GM23338 (cell line): ENCODE data around the gene BTBD16. TPM values are rescaled to one million over a fixed set of nuclear protein-coding genes. Genes with fewer than 3 reads are reported as not detected.

Experiments used
- ATAC-seq: fragments of 200-7000 bp; cut with Tn5 transposase; 3 replicates; pipeline ENCODE4 v1.9.1; 2020
- DNase-seq: peaks from one replicate; pipeline ENCODE4 v3.0.0-alpha.2; 2015; ENCODE audit warnings: low spot score
- H2AFZ ChIP-seq: fragments of 200-600 bp; sonication (generic); 2 replicates; pipeline ENCODE4 v1.8.0; 2016; ENCODE audit warnings: antibody characterized with exemption, mild to moderate bottlenecking, moderate library complexity
- H3F3A ChIP-seq: fragments of 200-600 bp; sonication (generic); replicated peaks from 2 replicates; pipeline ENCODE4 v1.8.0; 2017; ENCODE audit warnings: antibody characterized with exemption, mixed run types, low read depth
- H3K27ac ChIP-seq: fragments of 200-600 bp; sonication (generic); 2 replicates; pipeline ENCODE4 v1.6.1; 2016; ENCODE audit warnings: low read depth
- H3K27me3 ChIP-seq: fragments of 200-600 bp; sonication (generic); 2 replicates; pipeline ENCODE4 v1.8.0; 2016; ENCODE audit warnings: mild to moderate bottlenecking, mixed run types, moderate library complexity; ENCODE audit not compliant: insufficient read depth
- H3K36me3 ChIP-seq: fragments of 200-600 bp; sonication (generic); 2 replicates; pipeline ENCODE4 v1.8.0; 2016; ENCODE audit warnings: mild to moderate bottlenecking; ENCODE audit not compliant: insufficient read depth
- H3K4me1 ChIP-seq: fragments of 200-600 bp; sonication (generic); 2 replicates; pipeline ENCODE4 v1.8.0; 2016; ENCODE audit warnings: mild to moderate bottlenecking, moderate library complexity; ENCODE audit not compliant: insufficient read depth
- H3K4me2 ChIP-seq: fragments of 200-600 bp; sonication (generic); 2 replicates; pipeline ENCODE4 v1.7.1; 2017; ENCODE audit warnings: mixed run types
- H3K4me3 ChIP-seq: fragments of 200-600 bp; sonication (generic); 2 replicates; pipeline ENCODE4 v1.6.1; 2016; ENCODE audit warnings: mixed run types
- H3K79me2 ChIP-seq: fragments of 200-600 bp; sonication (generic); replicated peaks from 2 replicates; pipeline ENCODE4 v1.8.0; 2017; ENCODE audit warnings: mild to moderate bottlenecking; ENCODE audit not compliant: insufficient read depth
- H3K9me2 ChIP-seq: fragments of 200-600 bp; sonication (generic); 2 replicates; pipeline ENCODE4 v1.8.0; 2017; ENCODE audit not compliant: insufficient read depth
- H4K20me1 ChIP-seq: fragments of 200-600 bp; sonication (generic); replicated peaks from 2 replicates; pipeline ENCODE4 v1.8.0; 2017; ENCODE audit warnings: mild to moderate bottlenecking; ENCODE audit not compliant: insufficient read depth
- H3K27ac Mint-ChIP-seq: 2 replicates; pipeline ENCODE4 v1.8.0; 2020; ENCODE audit warnings: inconsistent platforms, mild to moderate bottlenecking, moderate library complexity, mixed read lengths
- H3K27me3 Mint-ChIP-seq: 3 replicates; pipeline ENCODE4 v1.8.0; 2022; ENCODE audit warnings: low read depth, mild to moderate bottlenecking, moderate library complexity, mixed read lengths, inconsistent platforms; ENCODE audit not compliant: insufficient read depth, poor library complexity
- H3K36me3 Mint-ChIP-seq: 3 replicates; pipeline ENCODE4 v1.8.0; 2021; ENCODE audit warnings: low read depth, mild to moderate bottlenecking, inconsistent platforms, moderate library complexity, mixed read lengths
- H3K4me1 Mint-ChIP-seq: 3 replicates; pipeline ENCODE4 v1.8.0; 2020; ENCODE audit warnings: mild to moderate bottlenecking, inconsistent platforms, mixed read lengths
- H3K4me3 Mint-ChIP-seq: 3 replicates; pipeline ENCODE4 v1.8.0; 2021; ENCODE audit warnings: moderate library complexity, mild to moderate bottlenecking, inconsistent platforms, mixed read lengths
- H3K9me3 Mint-ChIP-seq: 3 replicates; pipeline ENCODE4 v1.8.0; 2020; ENCODE audit warnings: moderate library complexity, mild to moderate bottlenecking, inconsistent platforms, mixed read lengths
- CREB1 ChIP-seq: fragments of 250-450 bp; sonication (Bioruptor Pico); IDR thresholded peaks from 2 replicates; pipeline ENCODE4 v1.5.0; 2020; ENCODE audit warnings: low read depth, mild to moderate bottlenecking, moderate library complexity
- CTCF ChIP-seq, 2 experiments: fragments of 200-600 bp in 1 of 2; sonication (generic) in 1 of 2; conservative IDR thresholded peaks; 2 replicates each; pipeline versions ENCODE4 v1.5.1 to v1.6.1; 2016 to 2017; ENCODE audit warnings: antibody characterized with exemption in 2 of 2, low read depth in 2 of 2, mild to moderate bottlenecking in 2 of 2, moderate library complexity in 1 of 2
- ETS1 ChIP-seq: IDR thresholded peaks from 2 replicates; pipeline ENCODE4 v1.6.1; 2016; ENCODE audit warnings: antibody characterized with exemption
- JUNB ChIP-seq: IDR thresholded peaks from one replicate; pipeline ENCODE4 v1.6.1; 2016; ENCODE audit warnings: antibody characterized with exemption; ENCODE audit not compliant: unreplicated experiment
- POLR2AphosphoS5 ChIP-seq: IDR thresholded peaks from 2 replicates; pipeline ENCODE4 v1.6.1; 2016; ENCODE audit warnings: antibody characterized with exemption, low read depth
- REST ChIP-seq: IDR thresholded peaks from one replicate; pipeline ENCODE4 v1.6.1; 2018; ENCODE audit warnings: antibody characterized with exemption; ENCODE audit not compliant: unreplicated experiment
- STAT1 ChIP-seq: IDR thresholded peaks from one replicate; pipeline ENCODE4 v1.6.1; 2016; ENCODE audit warnings: antibody characterized with exemption; ENCODE audit not compliant: unreplicated experiment
- ZNF114 ChIP-seq: fragments of 250-450 bp; sonication (Bioruptor Pico); IDR thresholded peaks from 2 replicates; pipeline ENCODE4 v1.5.0; 2020; ENCODE audit warnings: mild to moderate bottlenecking, moderate library complexity
- ZNF331 ChIP-seq: fragments of 250-450 bp; sonication (Bioruptor Pico); IDR thresholded peaks from 2 replicates; pipeline ENCODE4 v1.5.0; 2020; ENCODE audit warnings: low read depth, mild to moderate bottlenecking, moderate library complexity
- ZNF462 ChIP-seq: fragments of 250-450 bp; sonication (Bioruptor Pico); IDR thresholded peaks from 2 replicates; pipeline ENCODE4 v1.5.0; 2020; ENCODE audit warnings: mild to moderate bottlenecking, moderate library complexity
- polyA plus RNA-seq: library from polyadenylated mRNA; unstranded; fragments of >200 nt; fragmentation: Nextera tagmentation; extraction: Ambion mirVana; gene quantifications from 2 replicates; pipeline ENCODE4 v1.2.1, GENCODE V29; 2016
- total RNA-seq: library from RNA; depleted of rRNA; stranded (reverse); fragments of >200 nt; shearing (Covaris generic); gene quantifications from 2 replicates; pipeline ENCODE4 v1.2.3, GENCODE V29; 2014

Gene BTBD16
- total and polyA plus RNA-seq, 2 experiments from 2014 or later = not detected

GRCh38 chr10:122263971-122264370 is 7.1 kb upstream of the BTBD16 start (continued):
- no peak for TF ChIP-seq STAT1
- TF ChIP-seq ETS1 = no peak
- TF ChIP-seq ZNF114 (CRISPR knock-in tag) = no peak
- no peak for TF ChIP-seq REST
- TF ChIP-seq POLR2AphosphoS5 = no peak
- no peak for TF ChIP-seq CREB1 (CRISPR knock-in tag)

GRCh38 chr10:122264436-122264835 is 6.7 kb upstream of the BTBD16 start:
- Histone ChIP-seq H3K36me3 (peaks cover 7% of the 10 kb centered on the region; the same call in 1 of the 2 replicates), H2AFZ (no peak overlapping the region), H3K9me2 (no peaks in the 10 kb centered on the region), H3K27me3 (no peaks in the 10 kb centered on the region), H4K20me1 (no peaks in the 10 kb centered on the region), H3K79me2 (no peaks in the 10 kb centered on the region), H3K4me2 (no peak overlapping the region), H3K4me1 (peaks cover 7% of the 10 kb centered on the region; the same call in 1 of the 2 replicates), H3F3A (no peaks in the 10 kb centered on the region), H3K4me3 (no peak overlapping the region), H3K27ac (no peak overlapping the region)
- ATAC-seq (no peak), DNase-seq (no peak)
- Mint-ChIP-seq H3K4me3 (no peak overlapping the region), H3K36me3 (peaks cover 34% of the 10 kb centered on the region), H3K4me1 (peaks cover 8% of the 10 kb centered on the region), H3K9me3 (peaks cover 19% of the 10 kb centered on the region), H3K27me3 (peaks cover 10% of the 10 kb centered on the region), H3K27ac (no peak overlapping the region)
- TF ChIP-seq ZNF462 (CRISPR knock-in tag) (no peak), ZNF114 (CRISPR knock-in tag) (no peak), CTCF (conservative IDR thresholded peaks at IDR 0.05; ENCODE audit: low read depth in 2 of 2) (no peak), ETS1 (no peak), JUNB (no peak), ZNF331 (no peak)
